ENCODE results near the gene RPE.

RPE gene

GRCh38 chr2:210002158-210003157 is at the start of gene RPE:
TSS of gene RPE (plus strand) at chr2:210002638. CDS start at chr2:210002662, 24 bp downstream.
- peak; percentile 85 to 98 for DNase-seq (ENCODE audit: low read depth in 2 of 2)

DNA sequence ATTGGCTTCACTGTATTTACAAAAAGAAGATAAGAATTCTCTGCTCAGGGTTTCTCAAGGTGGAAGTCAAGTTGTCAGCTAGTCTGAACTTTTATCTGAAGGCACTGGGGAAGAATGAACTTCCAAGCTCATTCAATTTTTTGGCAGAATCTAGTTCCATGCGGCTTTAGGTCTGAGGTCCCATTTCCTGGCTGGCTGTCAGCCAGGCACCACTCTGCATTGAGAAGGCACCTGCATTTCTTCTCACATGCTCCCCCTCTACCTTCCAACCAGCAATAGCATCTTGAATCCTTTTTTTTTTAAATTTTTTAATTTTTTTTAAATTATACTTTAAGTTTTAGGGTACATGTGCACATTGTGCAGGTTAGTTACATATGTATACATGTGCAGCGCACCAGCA is 46.2 kb upstream of the RPE start:
- no peak for DNase-seq (ENCODE audit: low read depth in 2 of 2)

GRCh38 chr2:209958016-209958415 is 44.4 kb upstream of the RPE start:
- no peak for DNase-seq (ENCODE audit: low read depth in 2 of 2)

GRCh38 chr2:209960045-209960444 is 42.4 kb upstream of the RPE start:
- DNase-seq (ENCODE audit: low read depth in 2 of 2): no peak

GRCh38 chr2:209960676-209961630 is 41.5 kb upstream of the RPE start:
- DNase-seq (ENCODE audit: low read depth in 2 of 2): no peak

DNA sequence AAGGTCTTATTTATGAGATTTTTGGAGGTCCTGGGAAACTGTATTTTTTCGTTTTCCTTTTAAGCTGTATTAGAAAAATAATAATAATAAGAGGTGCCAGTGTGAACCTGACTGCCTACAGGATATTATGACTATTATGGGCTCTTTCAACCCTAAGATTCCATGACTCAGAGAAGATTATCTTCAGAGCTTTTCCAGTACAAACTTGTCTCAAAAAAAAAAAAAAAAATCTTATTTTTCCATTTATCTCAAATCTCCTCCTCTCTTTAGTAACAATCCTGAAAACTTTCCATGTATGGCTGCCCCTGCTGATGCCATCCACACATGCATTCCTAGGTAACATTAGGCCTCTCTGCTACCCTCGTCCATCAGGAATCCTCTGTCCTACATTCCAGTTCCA is 36.7 kb upstream of the RPE start:
- no peak for DNase-seq (ENCODE audit: low read depth in 2 of 2)

DNA sequence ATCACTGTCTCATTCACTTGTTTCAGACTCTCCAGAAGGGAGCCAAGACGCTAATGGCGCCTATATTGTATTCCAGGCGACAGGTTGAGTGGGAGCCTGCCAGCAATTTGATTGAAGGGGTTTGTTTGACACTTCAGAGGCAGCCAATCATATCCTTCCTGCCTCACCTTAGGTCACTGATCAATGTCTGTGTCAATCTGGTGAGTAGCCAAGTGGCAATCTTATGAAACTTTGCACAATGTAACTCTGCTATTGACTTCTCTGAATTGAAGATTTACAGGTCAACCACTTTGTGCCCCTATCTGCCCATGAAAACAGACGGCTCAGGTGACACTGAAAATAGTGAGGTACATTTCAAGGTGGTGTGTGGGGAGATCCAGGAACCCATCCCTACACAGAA is 32.7 kb upstream of the RPE start:
- DNase-seq (ENCODE audit: low read depth in 2 of 2): no peak

DNA sequence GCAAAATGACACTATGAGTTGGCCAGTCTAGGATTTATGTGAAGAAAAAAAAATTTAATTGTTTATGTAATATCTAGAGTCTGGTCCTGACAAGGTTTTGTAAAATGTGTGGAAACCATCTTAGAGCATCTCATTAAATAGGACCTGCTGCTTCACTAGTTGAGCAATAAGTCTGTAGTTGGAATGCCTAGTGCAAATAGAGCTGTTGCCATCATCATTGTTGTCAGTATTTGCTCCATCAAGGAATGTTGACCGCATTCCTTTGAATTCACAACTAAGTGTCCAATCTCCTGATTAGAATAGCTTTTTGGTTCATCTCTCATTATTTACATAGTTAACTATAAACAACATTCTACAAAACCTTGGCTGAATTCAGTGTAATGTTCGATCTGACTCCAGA is 32.2 kb upstream of the RPE start:
- no peak for DNase-seq (ENCODE audit: low read depth in 2 of 2)

DNA sequence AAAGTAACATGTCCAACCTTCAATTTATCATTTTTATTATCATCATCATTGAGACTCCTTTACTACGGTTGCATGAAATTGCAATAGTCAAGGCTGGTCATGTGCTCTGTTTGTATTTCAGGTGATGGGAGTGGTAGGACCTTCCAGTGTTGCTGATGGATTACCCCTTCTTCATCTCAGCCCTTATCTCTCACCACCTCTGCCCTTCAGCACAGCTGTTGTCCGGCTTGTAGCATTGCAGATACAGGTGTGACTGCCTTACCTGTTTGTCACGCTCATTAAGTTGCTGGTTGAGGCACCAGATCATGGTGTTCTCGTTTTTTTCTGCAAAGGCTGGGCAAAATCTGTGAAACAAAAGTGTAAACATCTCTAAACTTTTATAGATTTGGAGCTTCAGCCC is 31.7 kb upstream of the RPE start:
- DNase-seq (ENCODE audit: low read depth in 2 of 2): no peak

GRCh38 chr2:209973328-209973727 is 29.1 kb upstream of the RPE start:
- DNase-seq (ENCODE audit: low read depth in 2 of 2): no peak

GRCh38 chr2:209974576-209974975 is 27.9 kb upstream of the RPE start:
- DNase-seq (ENCODE audit: low read depth in 2 of 2): no peak

GRCh38 chr2:209976698-209977385 is 25.6 kb upstream of the RPE start:
- DNase-seq (ENCODE audit: low read depth in 2 of 2): no peak

- no peak for DNase-seq (ENCODE audit: low read depth in 2 of 2)
Measured at GRCh38 chr2:209977386-209978239, 24.8 kb upstream of the RPE start.

- no peak for DNase-seq (ENCODE audit: low read depth in 2 of 2)
Measured at GRCh38 chr2:209984291-209984690, 18.1 kb upstream of the RPE start.

DNA sequence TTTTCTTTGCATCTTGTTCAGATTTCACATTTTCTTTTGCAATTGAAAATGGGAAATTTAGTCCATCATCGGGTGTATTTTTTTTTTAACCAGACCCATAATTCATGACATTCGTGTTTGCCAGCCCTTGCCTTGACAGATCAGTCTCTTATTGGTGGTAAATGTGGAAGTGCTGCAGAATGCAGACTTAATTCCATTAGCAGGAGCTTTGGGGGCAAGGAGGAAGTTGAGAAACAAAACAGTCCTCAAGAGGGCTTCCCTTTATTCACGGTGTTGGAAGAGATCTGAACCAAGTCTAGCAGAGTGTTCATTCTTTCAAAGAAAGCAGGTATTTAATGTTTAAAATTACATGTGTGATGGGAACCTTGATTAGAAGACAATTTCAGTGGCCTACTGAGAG is 16.6 kb upstream of the RPE start:
- DNase-seq (ENCODE audit: low read depth in 2 of 2): no peak

DNA sequence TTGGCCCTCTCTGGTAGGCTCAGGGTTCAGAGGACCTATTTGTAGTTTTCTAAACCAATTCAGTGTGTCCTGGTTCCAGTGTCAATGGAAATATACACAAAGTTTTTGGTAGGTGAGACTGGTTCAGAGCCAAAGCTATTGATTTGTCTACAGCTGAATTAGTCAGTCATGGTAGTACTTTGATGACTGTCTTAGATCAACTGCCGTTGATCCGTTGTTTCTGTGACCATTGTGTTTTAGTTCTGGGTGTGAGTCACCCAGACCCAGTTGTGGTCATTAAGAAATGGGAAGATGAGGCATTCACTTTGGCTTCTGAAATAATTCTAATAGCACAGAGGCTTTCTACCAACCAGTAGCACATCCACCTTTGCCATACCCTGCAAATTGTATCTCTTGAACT is 16.0 kb upstream of the RPE start:
- no peak for DNase-seq (ENCODE audit: low read depth in 2 of 2)

- DNase-seq (ENCODE audit: low read depth in 2 of 2): no peak
Measured at GRCh38 chr2:209988010-209988409, 14.4 kb upstream of the RPE start.

DNA sequence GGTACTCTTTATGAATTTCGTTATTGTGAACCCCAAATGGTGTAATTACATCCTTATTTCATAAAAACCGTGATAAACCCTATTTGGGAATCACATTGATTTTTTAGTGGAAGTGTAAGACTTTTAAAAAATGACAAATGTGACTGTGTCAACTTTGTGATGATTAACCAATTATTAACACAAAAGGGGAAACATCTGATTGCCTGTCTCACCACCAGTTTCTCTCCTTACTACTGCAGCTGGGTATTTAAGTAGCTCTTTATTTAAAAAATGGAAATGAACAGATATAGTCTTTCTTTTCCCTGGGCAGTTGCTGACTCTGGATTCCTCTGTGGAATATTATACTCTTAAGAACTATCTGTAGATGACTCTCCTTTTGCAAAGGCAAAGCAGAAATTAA is 11.6 kb upstream of the RPE start:
- no peak for DNase-seq (ENCODE audit: low read depth in 2 of 2)

DNA sequence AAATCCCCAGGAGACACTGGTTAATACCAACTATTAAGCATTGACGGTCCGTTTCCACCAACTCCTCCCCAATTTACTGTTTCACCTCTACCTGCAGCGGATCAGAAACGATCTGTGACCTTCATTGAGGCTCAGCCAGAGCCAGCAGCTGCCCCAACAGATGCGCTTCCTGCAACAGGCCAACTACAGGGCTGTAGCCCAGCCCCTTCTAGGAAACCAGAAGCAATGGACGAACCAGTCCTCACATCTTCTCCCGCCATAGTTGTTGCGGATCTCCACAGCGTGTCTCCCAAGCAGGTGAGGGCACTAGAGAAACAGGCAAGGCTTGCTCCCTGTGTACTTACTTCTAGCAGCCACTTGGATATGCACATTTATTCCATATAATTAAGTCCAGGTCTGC is 8.5 kb upstream of the RPE start:
- DNase-seq (ENCODE audit: low read depth in 2 of 2): no peak

DNA sequence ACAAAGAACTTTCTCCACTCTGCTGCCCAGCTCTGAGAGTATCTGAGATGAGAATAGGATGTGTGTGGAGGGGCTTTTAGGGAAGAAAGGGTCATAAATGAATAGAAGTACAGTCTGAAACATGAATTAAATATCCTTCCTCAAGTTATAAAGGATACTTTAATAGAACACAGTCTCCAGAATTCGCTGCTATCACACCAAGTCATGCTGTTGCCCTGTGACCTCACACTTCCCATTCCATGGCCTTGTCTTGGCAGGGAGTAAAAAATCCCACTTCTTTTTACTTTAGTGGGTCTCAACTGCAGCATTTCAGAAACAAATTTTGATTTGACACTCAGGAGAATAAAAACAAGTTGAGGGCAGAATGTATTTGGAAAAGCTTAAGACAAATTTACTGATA is 3.8 kb upstream of the RPE start:
- no peak for DNase-seq (ENCODE audit: low read depth in 2 of 2)
